C4-2B (cell line): ENCODE results near the gene P2RY2.

ENCODE experiments used
- H3K27ac ChIP-seq: fragments of 450-650 bp; 2 replicates; pipeline ENCODE4 v1.5.1; 2017
- ZFX ChIP-seq: fragments of 450-650 bp; IDR thresholded peaks from 2 replicates; pipeline ENCODE4 v1.6.1; 2017
- TF ChIP-seq, protein P1 (sequence below): fragments of 450-650 bp; conservative IDR thresholded peaks from 2 replicates; pipeline ENCODE4 v1.5.1; 2017; ENCODE audit warnings: mild to moderate bottlenecking

Gene P2RY2

DNA sequence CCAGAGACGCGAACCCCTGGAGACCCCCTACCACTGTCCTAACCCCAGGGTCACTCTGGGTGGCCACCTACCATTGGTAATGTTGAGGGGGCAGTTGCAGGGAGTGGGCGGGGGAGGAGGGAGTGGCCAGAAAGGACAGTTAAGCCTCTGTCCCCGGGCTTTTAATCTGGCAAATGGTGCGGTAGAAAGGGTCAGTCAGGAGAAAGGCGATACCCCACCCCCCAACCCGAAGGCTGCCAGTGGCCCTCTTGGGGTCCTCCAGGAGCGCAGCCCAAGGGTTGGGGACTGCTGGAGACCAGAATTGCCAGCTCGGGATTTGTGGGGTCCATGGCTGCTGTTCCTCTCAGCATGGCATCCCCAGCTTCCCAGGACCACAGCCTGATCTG, 742 bp downstream of the P2RY2 start:
- no peak overlapping the region for H3K27ac ChIP-seq
- TF ChIP-seq, protein P1, sequence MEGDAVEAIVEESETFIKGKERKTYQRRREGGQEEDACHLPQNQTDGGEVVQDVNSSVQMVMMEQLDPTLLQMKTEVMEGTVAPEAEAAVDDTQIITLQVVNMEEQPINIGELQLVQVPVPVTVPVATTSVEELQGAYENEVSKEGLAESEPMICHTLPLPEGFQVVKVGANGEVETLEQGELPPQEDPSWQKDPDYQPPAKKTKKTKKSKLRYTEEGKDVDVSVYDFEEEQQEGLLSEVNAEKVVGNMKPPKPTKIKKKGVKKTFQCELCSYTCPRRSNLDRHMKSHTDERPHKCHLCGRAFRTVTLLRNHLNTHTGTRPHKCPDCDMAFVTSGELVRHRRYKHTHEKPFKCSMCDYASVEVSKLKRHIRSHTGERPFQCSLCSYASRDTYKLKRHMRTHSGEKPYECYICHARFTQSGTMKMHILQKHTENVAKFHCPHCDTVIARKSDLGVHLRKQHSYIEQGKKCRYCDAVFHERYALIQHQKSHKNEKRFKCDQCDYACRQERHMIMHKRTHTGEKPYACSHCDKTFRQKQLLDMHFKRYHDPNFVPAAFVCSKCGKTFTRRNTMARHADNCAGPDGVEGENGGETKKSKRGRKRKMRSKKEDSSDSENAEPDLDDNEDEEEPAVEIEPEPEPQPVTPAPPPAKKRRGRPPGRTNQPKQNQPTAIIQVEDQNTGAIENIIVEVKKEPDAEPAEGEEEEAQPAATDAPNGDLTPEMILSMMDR = no peak
- no peak for TF ChIP-seq ZFX

DNA sequence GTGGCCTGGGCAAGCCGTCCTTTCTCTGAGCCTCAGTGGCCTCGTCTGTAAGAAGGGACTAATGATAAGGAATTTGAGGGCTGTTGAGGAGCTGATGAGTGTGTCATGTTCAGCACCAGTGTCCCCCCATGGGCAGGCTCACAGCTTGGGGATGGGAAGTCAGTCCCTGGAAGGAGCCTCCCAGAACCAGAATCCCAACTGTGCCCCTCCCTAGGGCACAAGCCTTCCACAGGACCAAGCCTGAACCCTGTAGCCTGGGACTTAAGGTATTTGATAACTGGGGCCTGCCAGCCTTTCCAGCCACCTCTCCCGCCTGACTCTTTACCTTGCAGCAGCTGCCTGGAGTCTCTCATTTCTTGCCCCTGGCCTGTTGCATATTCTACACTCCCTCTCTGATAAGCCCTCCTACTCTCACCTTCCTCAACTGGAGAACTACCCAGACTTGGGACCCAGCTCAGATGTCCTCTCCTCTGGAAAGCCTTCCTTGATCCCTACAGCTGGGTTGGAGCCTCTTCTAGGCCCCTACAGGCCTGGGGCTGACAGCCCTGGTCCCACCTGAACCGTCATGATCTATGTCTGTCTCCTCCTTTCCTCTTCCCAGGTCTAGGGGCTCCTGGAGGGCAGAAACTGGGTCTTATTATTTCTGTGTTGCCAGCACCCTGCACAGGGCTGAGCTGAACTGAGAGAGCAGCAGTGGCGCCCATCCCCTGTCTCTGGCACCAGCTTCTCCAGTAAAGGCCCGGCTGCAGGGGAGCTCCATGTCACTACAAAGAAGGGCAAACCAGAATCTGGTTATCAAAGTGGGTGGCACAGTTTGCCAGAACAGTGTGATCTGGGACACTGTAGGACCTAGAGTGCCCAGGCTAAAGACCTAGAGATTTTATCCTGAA, 1.6 kb downstream of the P2RY2 start:
- no peak overlapping the region for H3K27ac ChIP-seq
- no peak for TF ChIP-seq ZFX
- TF ChIP-seq, protein P1 = no peak

DNA sequence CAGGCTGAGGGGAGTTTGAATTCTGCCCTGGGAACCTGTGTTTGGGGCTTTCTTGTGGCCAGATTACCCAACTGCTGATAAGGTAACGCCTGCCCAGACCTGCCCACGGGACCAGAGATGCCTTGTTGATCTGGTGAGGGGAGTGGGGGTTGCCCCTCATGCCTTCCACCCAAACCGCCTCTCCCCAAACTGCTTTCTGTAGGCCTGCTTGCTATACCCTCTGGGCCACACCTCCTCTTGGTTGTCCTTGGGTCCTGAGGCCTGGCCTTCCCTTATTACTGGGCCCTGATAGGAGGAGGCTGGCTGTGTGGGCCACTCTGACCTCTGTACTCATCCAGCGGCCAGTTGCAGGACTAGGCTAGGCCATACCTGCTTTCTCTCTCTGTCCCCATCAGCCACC, 3.4 kb downstream of the P2RY2 start:
- H3K27ac ChIP-seq = no peak overlapping the region
- TF ChIP-seq ZFX = no peak
- TF ChIP-seq, protein P1 = no peak

DNA sequence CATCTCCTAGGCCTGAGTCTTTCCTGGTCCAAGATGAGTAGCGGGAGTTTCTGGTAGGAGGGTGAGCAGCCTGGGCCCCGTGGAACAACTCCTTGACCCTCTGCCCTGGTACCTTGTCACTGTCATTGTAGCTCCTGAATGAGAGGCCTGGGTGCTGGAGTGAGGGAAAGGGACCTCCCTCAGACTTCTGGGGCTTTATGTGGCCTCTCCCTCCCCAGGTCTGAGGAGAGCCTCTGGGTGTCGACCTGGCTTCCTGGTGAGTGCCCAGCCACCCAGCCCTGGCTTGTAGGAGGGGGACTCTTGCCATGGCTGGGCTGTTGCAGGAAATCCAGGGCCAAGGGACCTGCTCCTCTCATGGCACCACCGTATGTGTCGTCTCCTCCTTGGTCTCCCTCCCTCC, 3.9 kb downstream of the P2RY2 start:
- no peak overlapping the region for H3K27ac ChIP-seq
- no peak for TF ChIP-seq ZFX
- TF ChIP-seq, protein P1 = no peak

DNA sequence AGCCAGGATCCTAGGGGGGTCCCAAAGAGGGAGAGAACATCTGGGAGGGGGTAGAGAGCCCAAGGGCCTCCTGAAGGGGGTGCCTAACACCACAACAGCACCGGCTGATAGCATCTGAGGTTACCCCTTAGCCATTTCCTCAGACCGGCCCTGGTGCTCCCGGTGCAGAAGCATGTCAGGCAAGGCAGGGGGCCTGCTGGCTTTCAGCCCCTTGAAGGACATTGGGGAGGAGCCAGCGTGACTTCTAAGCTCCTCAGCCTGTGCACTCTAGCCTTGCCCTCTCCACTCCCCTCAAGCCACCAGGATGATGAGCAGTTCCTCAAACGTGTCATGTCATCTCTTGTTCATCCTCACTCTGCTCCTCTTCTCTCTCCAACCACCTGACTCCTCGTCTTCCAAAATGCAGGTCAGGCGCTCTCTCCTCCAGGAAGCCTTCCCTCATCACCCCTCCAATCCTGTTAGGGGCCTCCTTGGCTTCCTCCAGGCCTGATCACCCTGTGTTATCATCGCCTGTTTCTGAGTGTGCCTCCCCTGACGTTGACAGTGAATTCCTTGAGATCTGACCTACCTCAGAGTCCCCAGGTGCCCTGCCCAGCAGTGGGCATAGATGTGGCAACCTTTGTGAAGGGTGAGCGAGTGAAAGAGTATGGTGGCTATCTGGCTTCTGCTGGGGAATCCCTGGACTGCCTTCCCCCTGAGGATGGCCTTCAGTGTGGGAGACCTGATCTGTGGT, 6.1 kb downstream of the P2RY2 start:
- no peak overlapping the region for H3K27ac ChIP-seq
- TF ChIP-seq, protein P1 = no peak
- no peak for TF ChIP-seq ZFX

DNA sequence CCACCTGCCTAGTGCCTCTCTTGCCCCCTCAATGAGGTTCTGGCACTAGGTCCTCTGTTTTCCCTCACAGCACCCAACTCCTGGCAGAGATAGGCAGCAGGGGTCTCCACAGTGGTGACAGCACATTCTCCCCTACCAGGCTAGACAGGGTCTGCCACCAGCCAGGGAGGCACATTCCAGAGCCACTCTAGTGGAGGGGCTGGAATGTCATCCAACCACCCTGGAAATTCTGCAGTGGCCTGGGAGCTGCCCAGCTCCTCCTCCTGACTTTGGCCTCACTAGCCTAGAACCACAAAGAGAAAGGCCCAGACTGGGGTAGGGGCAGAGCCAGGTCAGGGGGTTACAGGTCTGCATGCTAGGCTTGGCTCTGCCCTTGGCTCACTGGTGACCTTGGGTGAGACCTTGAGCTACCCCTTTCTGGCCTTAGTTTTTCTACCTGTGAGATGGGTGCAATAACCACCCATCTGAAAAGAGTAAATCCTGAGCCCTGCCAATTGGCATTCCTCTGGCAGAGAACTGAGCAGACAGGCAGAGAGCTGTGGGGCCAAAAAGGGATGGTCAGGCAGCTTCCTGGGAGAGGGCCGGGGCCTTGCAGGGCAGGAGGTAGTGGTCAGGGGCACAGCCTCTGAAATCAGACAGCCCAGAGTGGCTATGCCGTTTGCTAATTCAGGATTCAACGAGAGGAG, 7.1 kb downstream of the P2RY2 start:
- H3K27ac ChIP-seq = no peak overlapping the region
- no peak for TF ChIP-seq ZFX
- TF ChIP-seq, protein P1 = no peak
